Mesendoderm (in vitro differentiated cells): ENCODE measurements around the gene BASP1.
"Not testable (repeated sequence)": the region's sequence is repeated elsewhere in the genome, so short reads cannot be mapped to it uniquely, and the experiment has no call there.

ENCODE experiments used
- DNase-seq: peaks from one replicate; pipeline ENCODE4 v3.0.0; 2013
- H2AK5ac ChIP-seq: 2 replicates; pipeline ENCODE4 v1.6.1; 2013; ENCODE audit warnings: low read length, inconsistent platforms
- H2BK120ac ChIP-seq: 2 replicates; pipeline ENCODE4 v1.6.1; 2013; ENCODE audit warnings: low read depth, mild to moderate bottlenecking, low read length, moderate library complexity, mixed read lengths
- H2BK15ac ChIP-seq: replicated peaks from 2 replicates; pipeline ENCODE4 v1.6.1; 2013; ENCODE audit warnings: low read depth, mild to moderate bottlenecking, moderate library complexity
- H2BK5ac ChIP-seq: 2 replicates; pipeline ENCODE4 v1.6.1; 2013; ENCODE audit warnings: low read length, inconsistent platforms
- H3K18ac ChIP-seq: 2 replicates; pipeline ENCODE4 v1.6.1; 2013; ENCODE audit warnings: mild to moderate bottlenecking, low read length, mixed read lengths
- H3K23ac ChIP-seq: one replicate; pipeline ENCODE4 v1.6.1; 2013; ENCODE audit warnings: low read length
- H3K27ac ChIP-seq: 2 replicates; pipeline ENCODE4 v1.5.1; 2013; ENCODE audit warnings: low read depth, mild to moderate bottlenecking, inconsistent platforms, low read length, moderate library complexity
- H3K27me3 ChIP-seq: 2 replicates; pipeline ENCODE4 v1.6.1; 2013; ENCODE audit warnings: low read length, control low read depth, mild to moderate bottlenecking, inconsistent platforms; ENCODE audit not compliant: insufficient read depth, poor library complexity
- H3K36me3 ChIP-seq: 2 replicates; pipeline ENCODE4 v1.6.1; 2013; ENCODE audit warnings: low read length, inconsistent platforms; ENCODE audit not compliant: control insufficient read depth, insufficient read depth
- H3K4ac ChIP-seq: one replicate; pipeline ENCODE4 v1.6.1; 2013; ENCODE audit warnings: low read depth, mild to moderate bottlenecking, low read length, moderate library complexity
- H3K4me1 ChIP-seq: 2 replicates; pipeline ENCODE4 v1.6.1; 2013; ENCODE audit warnings: low read depth, low read length, inconsistent platforms; ENCODE audit not compliant: control insufficient read depth
- H3K4me2 ChIP-seq: 2 replicates; pipeline ENCODE4 v1.6.1; 2013; ENCODE audit warnings: low read length
- H3K4me3 ChIP-seq: 2 replicates; pipeline ENCODE4 v1.5.1; 2013; ENCODE audit warnings: mild to moderate bottlenecking, low read length
- H3K56ac ChIP-seq: one replicate; pipeline ENCODE4 v1.6.1; 2013; ENCODE audit warnings: low read length
- H3K79me1 ChIP-seq: 2 replicates; pipeline ENCODE4 v1.6.1; 2013; ENCODE audit warnings: low read length, inconsistent platforms
- H3K79me2 ChIP-seq: 2 replicates; pipeline ENCODE4 v1.6.1; 2013; ENCODE audit warnings: mild to moderate bottlenecking, low read length; ENCODE audit not compliant: control insufficient read depth, insufficient read depth
- H3K9ac ChIP-seq: 2 replicates; pipeline ENCODE4 v1.6.1; 2013; ENCODE audit warnings: low read length, inconsistent platforms
- H4K5ac ChIP-seq: one replicate; pipeline ENCODE4 v1.6.1; 2013; ENCODE audit warnings: low read length
- H4K8ac ChIP-seq: one replicate; pipeline ENCODE4 v1.6.1; 2013; ENCODE audit warnings: low read depth, mild to moderate bottlenecking, control low read depth, low read length, moderate library complexity
- WGBS: extraction: QIAGEN DNeasy Blood & Tissue Kit; methylation state at CpG from one replicate; pipeline ENCODE4 v1.1.7; 2013; ENCODE audit warnings: low lambda C conversion rate, missing lambda C conversion rate; ENCODE audit not compliant: insufficient coverage; ENCODE audit errors: extremely low coverage; 5-methylcytosine and 5-hydroxymethylcytosine counted together

Gene BASP1

DNA sequence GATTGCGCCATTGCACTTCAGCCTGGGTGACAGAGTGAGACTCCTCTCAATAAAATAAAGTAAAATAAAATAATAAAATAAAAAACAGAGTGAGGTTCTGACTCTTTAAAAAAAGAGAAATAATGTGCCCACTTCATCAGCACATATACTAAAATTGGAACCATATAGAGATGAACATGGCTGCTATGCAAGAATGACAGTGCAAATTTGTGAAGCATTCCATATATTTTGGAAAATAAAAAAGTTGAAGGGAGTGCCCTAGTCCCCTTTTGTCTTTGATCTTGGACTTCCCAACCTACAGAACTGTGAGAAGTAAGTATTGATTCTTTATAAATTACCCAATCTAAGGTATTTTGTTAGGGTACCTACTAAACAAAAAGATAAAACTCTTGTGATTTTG, 23.1 kb downstream of the BASP1 start:
- Histone ChIP-seq H2BK5ac (no peak overlapping the region), H2BK15ac (no peak overlapping the region), H3K79me1 (peaks cover 15% of the 10 kb centered on the region), H3K79me2 (peaks cover 55% of the 10 kb centered on the region), H3K27ac (no peak overlapping the region), H3K4me2 (no peak overlapping the region), H2AK5ac (no peak overlapping the region), H3K4me3 (no peak overlapping the region), H3K9ac (no peak overlapping the region), H3K23ac (no peak overlapping the region), H3K4ac (no peak overlapping the region), H2BK120ac (no peak overlapping the region), H3K36me3 (no peaks in the 10 kb centered on the region), H3K18ac (no peak overlapping the region), H4K8ac (no peak overlapping the region), H3K4me1 (peaks cover 11% of the 10 kb centered on the region), H4K5ac (no peak overlapping the region), H3K27me3 (no peaks in the 10 kb centered on the region), H3K56ac (no peak overlapping the region)
- DNase-seq: no peak
- WGBS: no CpG with 5 or more reads among the region's 1 CpG

DNA sequence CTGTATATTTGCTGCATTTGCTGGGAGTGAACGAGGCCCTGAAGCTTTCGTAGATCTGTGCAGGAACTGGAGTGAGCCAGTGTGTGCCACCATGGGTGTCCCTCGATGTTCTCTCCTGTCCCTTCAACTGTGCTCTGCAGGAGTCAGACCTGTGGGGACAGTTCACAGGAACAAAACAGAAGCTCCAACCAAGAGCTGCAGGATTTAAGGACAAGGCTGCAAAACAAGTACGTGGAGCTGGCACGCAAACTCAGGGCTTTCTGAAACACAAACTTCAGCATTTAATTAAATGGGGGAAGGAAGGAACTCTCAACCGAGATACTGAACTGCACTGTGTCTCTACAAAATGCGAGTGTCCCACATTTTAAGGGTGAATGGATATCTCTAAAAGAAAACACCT, 24.2 kb downstream of the BASP1 start:
- H3K79me2 ChIP-seq: peaks cover 58% of the 10 kb centered on the region
- peaks cover 14% of the 10 kb centered on the region for H3K79me1 ChIP-seq
- WGBS: no CpG with 5 or more reads among the region's 7 CpGs
- H3K4me1 ChIP-seq: peaks cover 11% of the 10 kb centered on the region
- H3K4ac ChIP-seq: no peak overlapping the region
- H3K56ac ChIP-seq: peak overlapping the region; percentile 59
- no peak overlapping the region for H4K5ac ChIP-seq
- H3K18ac ChIP-seq: peak overlapping the region; percentile 64
- H3K23ac ChIP-seq: no peak overlapping the region
- no peaks in the 10 kb centered on the region for H3K36me3 ChIP-seq
- H3K9ac ChIP-seq: peak overlapping the region; percentile 29
- peak overlapping the region; percentile 3 for H3K27ac ChIP-seq
- no peak overlapping the region for H3K4me3 ChIP-seq
- no peak overlapping the region for H4K8ac ChIP-seq
- no peaks in the 10 kb centered on the region for H3K27me3 ChIP-seq
- no peak overlapping the region for H2BK15ac ChIP-seq
- DNase-seq: no peak
- no peak overlapping the region for H2AK5ac ChIP-seq
- H3K4me2 ChIP-seq: no peak overlapping the region
- H2BK5ac ChIP-seq: peak overlapping the region; percentile 4
- no peak overlapping the region for H2BK120ac ChIP-seq

DNA sequence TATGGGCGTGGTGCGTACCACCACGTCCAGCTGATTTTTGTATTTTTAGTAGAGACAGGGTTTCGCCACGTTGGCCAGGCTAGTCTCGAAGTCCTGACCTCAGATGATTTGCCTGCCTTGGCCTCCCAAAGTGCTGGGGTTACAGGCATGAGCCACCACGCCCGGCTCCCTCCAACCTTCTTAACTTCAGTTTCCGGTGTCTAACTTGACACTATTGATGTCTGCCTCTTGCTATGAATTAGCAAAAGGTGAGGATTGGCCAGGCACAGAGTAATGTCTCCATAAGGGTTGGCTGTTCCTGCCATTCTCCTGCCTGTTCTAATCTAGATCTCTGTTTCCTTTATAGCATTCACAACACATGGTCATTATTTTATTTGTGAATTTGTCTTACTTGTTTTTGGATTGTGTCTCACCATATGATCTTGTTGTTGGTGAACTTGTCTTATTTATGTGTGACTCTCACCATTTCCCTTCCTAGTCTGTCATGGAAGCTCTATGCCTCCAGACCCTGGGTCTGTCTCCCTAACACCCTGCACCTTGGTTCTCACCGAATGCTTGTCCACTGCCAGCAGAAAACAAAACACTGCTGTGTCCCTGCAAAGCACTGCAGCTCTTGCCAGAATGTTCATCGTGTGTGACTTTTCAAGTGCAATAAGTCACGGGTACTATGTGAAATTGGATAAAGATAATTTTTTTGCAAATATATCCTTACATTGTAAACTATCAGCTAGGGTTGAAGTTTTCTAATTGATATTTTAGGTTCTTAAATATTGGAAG, 26.0 kb downstream of the BASP1 start:
- no peak overlapping the region for H3K56ac ChIP-seq
- H3K4ac ChIP-seq: peak overlapping the region; percentile 45
- H2BK15ac ChIP-seq: no peak overlapping the region
- no CpG with 5 or more reads among the region's 12 CpGs for WGBS
- H4K8ac ChIP-seq: no peak overlapping the region
- H2BK5ac ChIP-seq: no peak overlapping the region
- peaks cover 60% of the 10 kb centered on the region for H3K79me2 ChIP-seq
- no peak overlapping the region for H4K5ac ChIP-seq
- no peak for DNase-seq
- no peak overlapping the region for H3K27ac ChIP-seq
- H3K4me3 ChIP-seq: no peak overlapping the region
- H3K23ac ChIP-seq: no peak overlapping the region
- no peak overlapping the region for H3K4me2 ChIP-seq
- H2BK120ac ChIP-seq: no peak overlapping the region
- H3K4me1 ChIP-seq: peaks cover 9% of the 10 kb centered on the region
- H3K79me1 ChIP-seq: peaks cover 20% of the 10 kb centered on the region
- H3K36me3 ChIP-seq: no peaks in the 10 kb centered on the region
- H3K9ac ChIP-seq: no peak overlapping the region
- no peaks in the 10 kb centered on the region for H3K27me3 ChIP-seq
- H2AK5ac ChIP-seq: no peak overlapping the region
- no peak overlapping the region for H3K18ac ChIP-seq

DNA sequence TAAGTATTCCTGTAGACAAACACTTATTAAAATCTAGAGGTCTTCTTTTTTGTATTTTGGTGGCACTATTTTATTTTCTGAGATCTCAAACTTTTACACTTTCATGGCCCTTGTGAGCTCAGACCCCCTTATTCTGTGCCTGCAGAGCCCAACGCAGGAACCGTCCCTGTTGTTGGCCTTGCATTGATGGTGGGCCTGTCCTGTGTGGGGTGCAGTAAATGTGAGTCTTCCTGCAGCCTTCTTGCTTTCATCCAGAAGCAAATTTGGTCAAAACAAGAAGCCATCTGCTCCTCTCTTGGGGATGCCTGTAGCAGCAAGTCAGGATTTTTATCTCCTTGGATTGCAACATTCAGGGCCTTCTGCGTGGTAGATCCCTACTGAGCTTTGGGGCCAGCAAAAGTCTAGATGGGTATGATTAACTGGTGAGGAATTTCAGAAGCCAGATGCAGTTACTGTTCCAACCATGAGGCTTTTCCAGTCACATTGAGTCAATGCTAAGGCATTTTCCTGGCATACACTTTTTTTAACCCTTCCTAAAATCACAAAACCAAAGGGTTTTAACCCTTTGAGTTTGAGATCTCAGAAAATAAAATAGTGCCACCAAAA, 31.7 kb downstream of the BASP1 start:
- H3K27ac ChIP-seq: no peak overlapping the region
- no CpG with 5 or more reads among the region's 3 CpGs for WGBS
- no peak overlapping the region for H4K8ac ChIP-seq
- H2BK15ac ChIP-seq: no peak overlapping the region
- H3K79me1 ChIP-seq: peaks cover 27% of the 10 kb centered on the region
- H3K4me1 ChIP-seq: no peaks in the 10 kb centered on the region
- H3K36me3 ChIP-seq: no peaks in the 10 kb centered on the region
- no peak overlapping the region for H2AK5ac ChIP-seq
- no peak overlapping the region for H3K9ac ChIP-seq
- no peak overlapping the region for H3K56ac ChIP-seq
- no peak overlapping the region for H3K4me2 ChIP-seq
- peaks cover 53% of the 10 kb centered on the region for H3K79me2 ChIP-seq
- peak; percentile 94 for DNase-seq
- no peak overlapping the region for H3K4ac ChIP-seq
- H3K23ac ChIP-seq: no peak overlapping the region
- H3K18ac ChIP-seq: no peak overlapping the region
- no peak overlapping the region for H4K5ac ChIP-seq
- H2BK120ac ChIP-seq: no peak overlapping the region
- H3K27me3 ChIP-seq: no peaks in the 10 kb centered on the region
- H2BK5ac ChIP-seq: no peak overlapping the region
- H3K4me3 ChIP-seq: no peak overlapping the region

DNA sequence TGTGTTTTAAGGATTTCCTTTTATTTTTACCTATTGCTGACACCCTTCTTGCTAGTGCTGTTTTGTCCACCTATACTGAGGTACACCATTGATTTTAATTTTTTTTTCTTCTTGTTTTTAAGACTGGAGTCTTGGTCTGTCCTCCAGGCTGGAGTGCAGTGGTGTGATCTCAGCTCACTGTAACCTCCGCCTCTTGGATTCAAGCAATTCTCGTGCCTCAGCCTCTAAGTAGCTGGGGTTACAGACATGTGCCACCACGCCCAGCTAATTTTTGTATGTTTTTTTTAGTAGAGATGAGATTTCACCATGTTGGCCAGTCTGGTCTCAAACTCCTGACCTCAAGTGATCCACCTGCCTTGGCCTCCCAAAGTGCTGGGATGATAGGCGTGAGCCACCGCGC, 32.4 kb downstream of the BASP1 start:
- not testable (repeated sequence) for H3K4me2 ChIP-seq, H3K56ac ChIP-seq, H2BK15ac ChIP-seq, H2BK5ac ChIP-seq, H3K27me3 ChIP-seq, H3K4ac ChIP-seq, H3K4me3 ChIP-seq, H2AK5ac ChIP-seq, H3K4me1 ChIP-seq, H3K27ac ChIP-seq, H4K5ac ChIP-seq, H4K8ac ChIP-seq, H3K36me3 ChIP-seq, H2BK120ac ChIP-seq, H3K23ac ChIP-seq, H3K9ac ChIP-seq, DNase-seq
- Histone ChIP-seq H3K79me2 (peaks cover 51% of the 10 kb centered on the region), H3K79me1 (peaks cover 28% of the 10 kb centered on the region), H3K18ac (peak overlapping the region; percentile 60)
- no CpG with 5 or more reads among the region's 6 CpGs for WGBS
